Spleen (tissue), 11 donors: ENCODE data around the gene COQ4. TPM values are rescaled to one million over a fixed set of nuclear protein-coding genes. Genes with fewer than 3 reads are reported as not detected.

Source experiments
- DNase-seq: peaks from one replicate; pipeline ENCODE4 v3.0.0-alpha.2; 2020
- H3K27ac ChIP-seq, 8 donors: fragments of 200-600 bp; sonication (generic) in 7 of 8; 1 replicate in 4 of 8; 2 replicates in 4 of 8; pipeline versions ENCODE4 v1.5.0 to v1.8.0; 2016 to 2021; ENCODE audit warnings: inconsistent platforms in 4 of 8, mild to moderate bottlenecking in 4 of 8, moderate library complexity in 1 of 8
- H3K27me3 ChIP-seq, 7 donors: fragments of 200-600 bp; sonication (generic) in 6 of 7; replicated peaks in 1 of 7; 1 replicate in 4 of 7; 2 replicates in 3 of 7; pipeline versions ENCODE4 v1.5.0 to v1.8.0; 2016 to 2021; ENCODE audit warnings: inconsistent platforms in 3 of 7, mild to moderate bottlenecking in 1 of 7
- H3K36me3 ChIP-seq, 6 donors: fragments of 200-600 bp; sonication (generic) in 5 of 6; 1 replicate in 4 of 6; 2 replicates in 2 of 6; pipeline versions ENCODE4 v1.5.0 to v1.8.0; 2016 to 2021; ENCODE audit warnings: inconsistent platforms in 2 of 6
- H3K4me1 ChIP-seq, 6 donors: fragments of 200-600 bp; sonication (generic) in 5 of 6; 1 replicate in 3 of 6; 2 replicates in 3 of 6; pipeline versions ENCODE4 v1.5.0 to v1.8.0; 2016 to 2021; ENCODE audit warnings: inconsistent platforms in 3 of 6
- H3K4me3 ChIP-seq, 8 donors: fragments of 200-600 bp; sonication (generic) in 7 of 8; 1 replicate in 4 of 8; 2 replicates in 4 of 8; pipeline versions ENCODE4 v1.5.0 to v1.8.0; 2016 to 2021; ENCODE audit warnings: inconsistent platforms in 4 of 8, mild to moderate bottlenecking in 4 of 8, moderate library complexity in 2 of 8
- H3K9me3 ChIP-seq, 8 donors: fragments of 200-600 bp; sonication (generic) in 7 of 8; 1 replicate in 4 of 8; 2 replicates in 4 of 8; pipeline versions ENCODE4 v1.5.0 to v1.8.0; 2016 to 2021; ENCODE audit warnings: inconsistent platforms in 4 of 8
- POLR2A ChIP-seq, 3 donors: fragments of 450-650 bp; IDR thresholded peaks; one replicate each; pipeline ENCODE4 v1.5.1; 2017; ENCODE audit warnings: antibody characterized with exemption in 3 of 3, mild to moderate bottlenecking in 1 of 3
- POLR2AphosphoS5 ChIP-seq, 3 donors: sonication (generic); formaldehyde crosslinking; IDR thresholded peaks; one replicate each; pipeline ENCODE4 v1.5.1; 2017; ENCODE audit warnings: antibody characterized with exemption in 3 of 3
- WGBS, 5 donors: extraction: QIAGEN DNeasy Blood & Tissue Kit in 3 of 5; methylation state at CpG; one replicate each; pipeline versions ENCODE4 v1.1.5 to v1.1.7; 2013 to 2018; 5-methylcytosine and 5-hydroxymethylcytosine counted together
- intact Hi-C: fragments of 100-400 bp; cut with DNase I; formaldehyde crosslinking; loops from one replicate; pipeline ENCODE4 v1.15.0; 2023; ENCODE audit warnings: low total_unique reads
- polyA plus RNA-seq, 3 donors: library from polyadenylated mRNA; stranded (reverse); fragments of 200-250 nt; gene quantifications; one replicate each; pipeline ENCODE4 v1.2.1, GENCODE V29; 2013
- total RNA-seq, 7 donors: library from RNA; depleted of rRNA in 3 of 7; stranded (reverse); fragments of >200 nt in 3 of 7; fragmentation: NEBNext Ultra II Directional in 4 of 7; extraction: Animal tissue kit (Norgen Biotek cat#: 25700) in 4 of 7; gene quantifications; one replicate each; pipeline versions ENCODE4 v1.1.0 to v1.2.1, GENCODE V29; 2016 to 2021
- TF ChIP-seq, protein P1 (sequence below), 11 experiments: fragments of 200-600 bp in 7 of 11; fragments of 450-650 bp in 4 of 11; sonication (generic) in 4 of 11; IDR thresholded peaks in 8 of 11; conservative IDR thresholded peaks in 3 of 11; 1 replicate in 7 of 11; 2 replicates in 4 of 11; pipeline versions ENCODE4 v1.4.0 to v1.8.0; 2016 to 2021; ENCODE audit warnings: antibody characterized with exemption in 11 of 11, inconsistent platforms in 4 of 11, mild to moderate bottlenecking in 1 of 11
- donor health status: healthy with polysubstance abuse.
- donor health status: DM: no; HTN: no; CAD: no; lungs with moderate emphysema.
- donor health status: DM: no; HTN: no; CAD: no.
- donor health status: Bipolar disorder and iron deficiency.
- donor health status: healthy.
- donor health status: DM: no; HTN: no; CAD: no.
- donor health status: DM: yes; HTN: yes; CAD: no.

COQ4 gene
- total and polyA plus RNA-seq, 10 donors, result 23.9 to 63.7 (median 38.2) TPM

DNA sequence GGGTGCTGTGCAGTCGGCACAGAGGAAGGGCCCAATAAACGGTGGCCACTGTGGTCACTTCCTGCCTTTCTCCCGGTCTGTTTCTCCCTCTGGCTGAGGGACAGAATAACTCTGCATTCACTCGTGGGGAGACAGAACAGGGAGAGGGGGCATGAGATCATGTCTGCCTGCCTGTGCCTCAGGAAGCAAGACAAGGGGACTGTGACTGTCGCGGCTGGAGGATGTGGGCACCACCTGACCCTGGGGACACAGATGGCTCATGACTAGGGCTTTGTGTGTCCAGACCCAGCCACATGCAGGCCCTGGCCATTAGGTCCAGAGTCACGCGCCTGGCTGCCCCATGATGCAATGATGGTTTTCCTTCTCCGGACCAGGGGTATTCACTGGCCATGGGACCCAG lies 6.2 kb upstream of the COQ4 start:
- H3K9me3 ChIP-seq, result no peaks in the 10 kb centered on the region
- H3K36me3 ChIP-seq, result peaks cover 2 to 98% (median 57%) of the 10 kb centered on the region in 6 donors
- no peak for DNase-seq
- peaks cover under 1 to 8% (median 5%) of the 10 kb centered on the region in 6 donors for H3K4me1 ChIP-seq
- H3K4me3 ChIP-seq, result no peak overlapping the region
- H3K27me3 ChIP-seq, result no peaks in the 10 kb centered on the region
- H3K27ac ChIP-seq, result no peak overlapping the region
- 71 to 92% (median 79%) methylated on average over 9 of the region's 9 CpGs for WGBS, 5 donors
- intact Hi-C loops, result no loop called here
- no peak for TF ChIP-seq POLR2A (IDR thresholded peaks at IDR 0.05)
- TF ChIP-seq, protein P1, sequence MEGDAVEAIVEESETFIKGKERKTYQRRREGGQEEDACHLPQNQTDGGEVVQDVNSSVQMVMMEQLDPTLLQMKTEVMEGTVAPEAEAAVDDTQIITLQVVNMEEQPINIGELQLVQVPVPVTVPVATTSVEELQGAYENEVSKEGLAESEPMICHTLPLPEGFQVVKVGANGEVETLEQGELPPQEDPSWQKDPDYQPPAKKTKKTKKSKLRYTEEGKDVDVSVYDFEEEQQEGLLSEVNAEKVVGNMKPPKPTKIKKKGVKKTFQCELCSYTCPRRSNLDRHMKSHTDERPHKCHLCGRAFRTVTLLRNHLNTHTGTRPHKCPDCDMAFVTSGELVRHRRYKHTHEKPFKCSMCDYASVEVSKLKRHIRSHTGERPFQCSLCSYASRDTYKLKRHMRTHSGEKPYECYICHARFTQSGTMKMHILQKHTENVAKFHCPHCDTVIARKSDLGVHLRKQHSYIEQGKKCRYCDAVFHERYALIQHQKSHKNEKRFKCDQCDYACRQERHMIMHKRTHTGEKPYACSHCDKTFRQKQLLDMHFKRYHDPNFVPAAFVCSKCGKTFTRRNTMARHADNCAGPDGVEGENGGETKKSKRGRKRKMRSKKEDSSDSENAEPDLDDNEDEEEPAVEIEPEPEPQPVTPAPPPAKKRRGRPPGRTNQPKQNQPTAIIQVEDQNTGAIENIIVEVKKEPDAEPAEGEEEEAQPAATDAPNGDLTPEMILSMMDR (IDR thresholded peaks at IDR 0.05 in 8 of 11, conservative IDR thresholded peaks at IDR 0.05 in 3 of 11), result no peak
- no peak for TF ChIP-seq POLR2AphosphoS5 (IDR thresholded peaks at IDR 0.05)

DNA sequence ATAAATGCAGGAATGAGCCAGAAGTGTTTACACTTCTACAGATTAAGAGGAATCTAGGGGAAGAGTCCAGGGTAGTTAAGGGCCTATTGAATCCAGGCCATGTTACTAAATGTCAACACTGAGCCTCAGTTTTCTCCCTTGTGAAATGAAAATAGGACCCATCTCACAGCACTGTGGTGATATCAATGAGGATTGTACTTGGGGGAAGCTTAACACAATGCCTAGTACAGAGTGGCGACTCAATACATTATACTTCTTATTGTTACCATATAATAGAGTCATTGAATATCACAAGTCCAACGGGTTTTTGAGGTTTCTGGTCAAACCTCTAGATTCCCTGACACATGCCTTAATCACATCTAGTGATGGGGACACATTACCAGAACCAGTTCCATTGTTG lies 5.0 kb upstream of the COQ4 start:
- Histone ChIP-seq H3K4me3 (no peak overlapping the region), H3K27ac (no peak overlapping the region), H3K4me1 (peaks cover 6 to 14% (median 12%) of the 10 kb centered on the region in 6 donors), H3K27me3 (no peaks in the 10 kb centered on the region), H3K36me3 (peaks cover 2 to 86% (median 56%) of the 10 kb centered on the region in 6 donors), H3K9me3 (no peaks in the 10 kb centered on the region)
- 66 to 93% (median 90%) methylated on average over 2 of the region's 2 CpGs for WGBS, 5 donors
- no peak for DNase-seq
- TF ChIP-seq POLR2A (IDR thresholded peaks at IDR 0.05) (no peak), POLR2AphosphoS5 (IDR thresholded peaks at IDR 0.05) (no peak)
- TF ChIP-seq, protein P1 (IDR thresholded peaks at IDR 0.05 in 8 of 11, conservative IDR thresholded peaks at IDR 0.05 in 3 of 11), result no peak
- intact Hi-C loops, result no loop called here

DNA sequence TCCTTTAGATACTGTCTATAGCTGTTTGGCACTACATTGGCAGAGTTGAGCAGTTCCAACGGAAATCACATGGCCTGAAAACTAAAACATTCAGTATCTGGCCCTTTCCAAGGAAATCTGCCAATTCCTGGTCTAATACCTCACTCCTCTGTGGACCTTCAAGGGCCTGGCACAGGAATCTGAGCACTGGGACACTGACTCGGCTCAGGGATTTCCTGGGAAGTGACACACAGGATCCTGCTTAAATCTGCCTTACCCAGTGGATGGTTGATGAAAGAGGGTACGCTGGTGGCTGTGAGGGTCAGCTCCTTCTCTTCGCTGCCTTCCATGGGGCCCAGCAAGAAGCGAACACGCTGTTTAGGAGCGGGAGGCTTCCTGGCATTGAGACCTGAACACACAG lies 1.3 kb upstream of the COQ4 start:
- no peak overlapping the region for H3K27ac ChIP-seq
- WGBS, 5 donors, result 85 to 90% (median 88%) methylated on average over 7 of the region's 7 CpGs

DNA sequence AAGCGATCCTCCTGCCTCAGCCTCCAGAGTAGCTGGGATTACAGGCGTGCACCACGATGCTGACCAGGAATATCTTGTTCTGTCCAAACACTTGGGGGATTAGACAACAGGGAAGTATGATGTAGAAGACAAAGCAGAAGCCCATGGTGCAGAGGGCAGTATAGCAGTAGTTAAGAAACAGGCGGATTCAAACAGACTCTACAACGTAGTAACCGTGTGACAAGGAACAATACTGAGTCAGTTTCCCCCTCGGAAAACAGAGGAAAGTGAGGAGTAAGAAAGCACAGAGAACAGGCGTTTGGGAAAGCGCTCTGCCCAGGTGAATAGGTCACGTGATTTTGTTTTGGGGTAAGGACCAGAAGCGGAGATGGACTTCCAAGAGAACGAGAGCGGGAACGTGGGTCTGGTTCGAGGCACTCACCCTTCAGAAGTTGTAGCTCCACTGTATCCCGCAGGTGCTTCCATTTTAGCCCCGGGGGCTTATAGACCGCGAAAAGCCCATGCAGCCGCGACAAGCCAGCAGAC lies 698 bp upstream of the COQ4 start:
- TF ChIP-seq POLR2A (IDR thresholded peaks at IDR 0.05), result no peak
- TF ChIP-seq, protein P1 (IDR thresholded peaks at IDR 0.05 in 8 of 11, conservative IDR thresholded peaks at IDR 0.05 in 3 of 11), result no peak
- TF ChIP-seq POLR2AphosphoS5 (IDR thresholded peaks at IDR 0.05), result no peak
- peaks cover 17 to 40% (median 31%) of the 10 kb centered on the region in 6 donors for H3K4me1 ChIP-seq
- WGBS, 5 donors, result 1 to 3% (median 2%) methylated on average over 15 to 21 of the region's 21 CpGs
- H3K27ac ChIP-seq, result peak overlapping the region in 7 of 8 donors; percentile 64 to 96 (median 90)
- H3K27me3 ChIP-seq, result no peaks in the 10 kb centered on the region
- no peak for DNase-seq
- peak overlapping the region; percentile 83 to 100 (median 98) for H3K4me3 ChIP-seq
- H3K36me3 ChIP-seq, result peaks cover 0 to 70% (median 33%) of the 10 kb centered on the region in 6 donors
- intact Hi-C loops, result no loop called here
- H3K9me3 ChIP-seq, result no peaks in the 10 kb centered on the region

More for the DNA sequence above, 1.3 kb upstream of the COQ4 start:
- Histone ChIP-seq H3K4me1 (peaks cover 17 to 40% (median 31%) of the 10 kb centered on the region in 6 donors), H3K9me3 (no peaks in the 10 kb centered on the region), H3K36me3 (peaks cover 0 to 70% (median 36%) of the 10 kb centered on the region in 6 donors), H3K4me3 (peak overlapping the region; percentile 83 to 100 (median 98)), H3K27me3 (no peaks in the 10 kb centered on the region)
- TF ChIP-seq POLR2AphosphoS5 (IDR thresholded peaks at IDR 0.05) (no peak), POLR2A (IDR thresholded peaks at IDR 0.05) (no peak)
- TF ChIP-seq, protein P1 (IDR thresholded peaks at IDR 0.05 in 8 of 11, conservative IDR thresholded peaks at IDR 0.05 in 3 of 11), result no peak
- intact Hi-C loops, result no loop called here
- DNase-seq, result no peak
